Measurements from ENCODE around the gene TDP1. TPM values are rescaled to one million over a fixed set of nuclear protein-coding genes. Genes with fewer than 3 reads are reported as not detected.

Gene TDP1
- total and polyA plus RNA-seq, 2 of the 13 experiments (the other 11 are each of a cell fraction or from before 2014, with no cell fraction given): 16.4 to 31.2 TPM

GRCh38 chr14:89911010-89911919, 44.5 kb upstream of the TDP1 start (continued):
- no peak for TF ChIP-seq ZBTB10 (CRISPR knock-in tag; IDR thresholded peaks at IDR 0.05; ENCODE audit: borderline replicate concordance)
- TF ChIP-seq HOXA3 (CRISPR knock-in tag; IDR thresholded peaks at IDR 0.05): peak; percentile 14; the same call in 1 of the 2 replicates
- no peak for TF ChIP-seq ZNF556 (CRISPR knock-in tag; IDR thresholded peaks at IDR 0.05; ENCODE audit: borderline replicate concordance)
- TF ChIP-seq ZSCAN31 (CRISPR knock-in tag; IDR thresholded peaks at IDR 0.05; ENCODE audit: low read depth): no peak
- TF ChIP-seq ZGPAT (CRISPR knock-in tag; IDR thresholded peaks at IDR 0.05): peak; percentile 38; the same call in 1 of the 2 replicates
- no peak for TF ChIP-seq REPIN1 (CRISPR knock-in tag; IDR thresholded peaks at IDR 0.05; ENCODE audit: borderline replicate concordance, low read depth)
- TF ChIP-seq JDP2 (CRISPR knock-in tag; IDR thresholded peaks at IDR 0.05; ENCODE audit: borderline replicate concordance): no peak
- TF ChIP-seq PHF8 (CRISPR knock-in tag; IDR thresholded peaks at IDR 0.05): no peak
- TF ChIP-seq ZNF770 (CRISPR knock-in tag; IDR thresholded peaks at IDR 0.05): no peak
- TF ChIP-seq ZBTB37 (CRISPR knock-in tag; IDR thresholded peaks at IDR 0.05): peak; percentile 81; the same call in 1 of the 2 replicates
- no peak for TF ChIP-seq ZSCAN12 (CRISPR knock-in tag; IDR thresholded peaks at IDR 0.05)
- TF ChIP-seq ZNF781 (CRISPR knock-in tag; IDR thresholded peaks at IDR 0.05; ENCODE audit: borderline replicate concordance, not compliant biosample characterization): no peak
- peak; percentile 63 for TF ChIP-seq HDAC2 (CRISPR knock-in tag; IDR thresholded peaks at IDR 0.05)
- no peak for TF ChIP-seq CCDC6 (CRISPR knock-in tag; IDR thresholded peaks at IDR 0.05)
- TF ChIP-seq FOXP1 (IDR thresholded peaks at IDR 0.05): peak; percentile 50; the same call in 1 of the 2 replicates
- peak; percentile 80 for TF ChIP-seq FOXP1 (CRISPR knock-in tag; IDR thresholded peaks at IDR 0.05)
- no peak for TF ChIP-seq HDAC6 (IDR thresholded peaks at IDR 0.05; ENCODE audit: low read depth, low read length)
- no peak for TF ChIP-seq ZBTB21 (CRISPR knock-in tag; IDR thresholded peaks at IDR 0.05)
- no peak for TF ChIP-seq SRSF9 (IDR thresholded peaks at IDR 0.05; ENCODE audit: borderline replicate concordance, insufficient read depth, low read depth, low read length, poor library complexity, severe bottlenecking)
- no peak for TF ChIP-seq ZNF644 (CRISPR knock-in tag; IDR thresholded peaks at IDR 0.05; ENCODE audit: low read depth)

Data from HepG2 (cell line).